MCF 10A (cell line): ENCODE measurements around the gene EME1. TPM values are rescaled to one million over a fixed set of nuclear protein-coding genes. Genes with fewer than 3 reads are reported as not detected.

Source experiments
- BruUV-seq: library from RNA; stranded (reverse); fragments of 400-500 nt; replicated peaks from 2 replicates; lab custom pipeline; 2021; lab: Mats Ljungman, UMichigan
- CTCF ChIA-PET: fragments of 300-600 bp; sonication (Branson Sonifier 250); formaldehyde crosslinking; extraction: SDS; loops from one replicate; lab custom pipeline; 2021; ENCODE audit warnings: antibody characterized with exemption, inconsistent platforms; lab: Yijun Ruan, JAX
- POLR2A ChIA-PET: fragments of 300-600, 350-650 bp; sonication (Branson Sonifier 250); formaldehyde crosslinking; extraction: SDS; loops from one replicate; lab custom pipeline; 2020; ENCODE audit warnings: antibody characterized with exemption, inconsistent platforms; lab: Yijun Ruan, JAX
- DNase-seq: peaks from one replicate; pipeline ENCODE4 v3.0.0-alpha.2; 2018; ENCODE audit not compliant: unreplicated experiment
- H3K27ac Mint-ChIP-seq: one replicate; pipeline ENCODE4 v1.8.0; 2022; ENCODE audit warnings: mild to moderate bottlenecking, low read depth, mixed read lengths; ENCODE audit not compliant: unreplicated experiment
- H3K27me3 Mint-ChIP-seq: one replicate; pipeline ENCODE4 v1.8.0; 2022; ENCODE audit warnings: mixed read lengths; ENCODE audit not compliant: insufficient read depth, unreplicated experiment
- H3K36me3 Mint-ChIP-seq: one replicate; pipeline ENCODE4 v1.8.0; 2022; ENCODE audit warnings: mild to moderate bottlenecking, moderate library complexity, mixed read lengths; ENCODE audit not compliant: insufficient read depth, unreplicated experiment
- H3K4me1 Mint-ChIP-seq: one replicate; pipeline ENCODE4 v1.8.0; 2022; ENCODE audit warnings: mixed read lengths; ENCODE audit not compliant: insufficient read depth, unreplicated experiment
- H3K4me3 Mint-ChIP-seq: one replicate; pipeline ENCODE4 v1.8.0; 2022; ENCODE audit warnings: mild to moderate bottlenecking, moderate library complexity, mixed read lengths; ENCODE audit not compliant: unreplicated experiment
- H3K9me3 Mint-ChIP-seq: one replicate; pipeline ENCODE4 v1.8.0; 2022; ENCODE audit warnings: mixed read lengths; ENCODE audit not compliant: unreplicated experiment
- CTCF ChIP-seq: fragments of 200-600 bp; IDR thresholded peaks from one replicate; pipeline ENCODE4 v1.8.0; 2022; ENCODE audit warnings: antibody characterized with exemption, mild to moderate bottlenecking; ENCODE audit not compliant: unreplicated experiment
- intact Hi-C: fragments of 100-400 bp; cut with micrococcal nuclease; formaldehyde crosslinking; loops from 2 replicates; pipeline ENCODE4 v1.14.1; 2022
- total RNA-seq: library from RNA; stranded (reverse); gene quantifications from 2 replicates; pipeline ENCODE4 v1.2.3, GENCODE V29; 2022

Gene EME1
- total RNA-seq, 1 experiment from 2014 or later, result 6.0 TPM

- ChIA-PET POLR2A (interaction anchor here (1.1 to 1.7 kb wide), 2 partner anchors 21 to 49 kb away, joined by 3 to 4 read pairs; no protein-coding TSS in a partner anchor), CTCF (interaction anchor here (0.5 to 4.5 kb wide), 4 partner anchors 18 to 316 kb away, joined by 4 to 18 read pairs (median 4); partner anchors contain the start of gene LRRC59)
Measured at GRCh38 chr17:50379351-50380132, 6.5 kb downstream of the EME1 start.

GRCh38 chr17:50380369-50381259 lies 7.6 kb downstream of the EME1 start:
- Mint-ChIP-seq H3K27me3 (no peaks in the 10 kb centered on the region), H3K27ac (no peak overlapping the region), H3K9me3 (no peaks in the 10 kb centered on the region), H3K4me3 (no peak overlapping the region), H3K36me3 (peaks cover 59% of the 10 kb centered on the region), H3K4me1 (peaks cover 5% of the 10 kb centered on the region)
- CTCF ChIA-PET, result interaction anchor here (0.5 to 4.5 kb wide), 4 partner anchors 16 to 315 kb away, joined by 4 to 37 read pairs (median 11); partner anchors contain the start of gene LRRC59
- TF ChIP-seq CTCF, result no peak
- intact Hi-C loops, result no loop called here
- POLR2A ChIA-PET, result interaction anchor here (0.8 to 2.5 kb wide), 7 partner anchors 7 to 99 kb away, joined by 3 to 12 read pairs (median 6); partner anchors contain the start of genes EME1, LRRC59 and MRPL27
- no TSS peak for BruUV-seq
- DNase-seq, result no peak

More at GRCh38 chr17:50379351-50380132, 6.5 kb downstream of the EME1 start:
- intact Hi-C loops, result no loop called here
- BruUV-seq, result no TSS peak
- no peak overlapping the region for H3K4me3 Mint-ChIP-seq
- peaks cover 48% of the 10 kb centered on the region for H3K36me3 Mint-ChIP-seq
- TF ChIP-seq CTCF, result no peak
- no peak overlapping the region for H3K27ac Mint-ChIP-seq
- H3K27me3 Mint-ChIP-seq, result no peaks in the 10 kb centered on the region
- DNase-seq, result no peak
- H3K4me1 Mint-ChIP-seq, result peaks cover 5% of the 10 kb centered on the region
- no peaks in the 10 kb centered on the region for H3K9me3 Mint-ChIP-seq

- Mint-ChIP-seq H3K36me3 (peaks cover 66% of the 10 kb centered on the region), H3K4me1 (peaks cover 5% of the 10 kb centered on the region), H3K9me3 (no peaks in the 10 kb centered on the region), H3K27ac (no peak overlapping the region), H3K27me3 (no peaks in the 10 kb centered on the region), H3K4me3 (no peak overlapping the region)
- no peak for DNase-seq
- TSS peak; percentile 42 for BruUV-seq
- CTCF ChIA-PET, result interaction anchor here (0.6 to 4.5 kb wide), 6 partner anchors 8 to 56 kb away, joined by 3 to 37 read pairs (median 7); partner anchors contain the start of gene LRRC59
- intact Hi-C loops, result no loop called here
- POLR2A ChIA-PET, result interaction anchor here (0.8 to 2.5 kb wide), 7 partner anchors 8 to 98 kb away, joined by 3 to 12 read pairs (median 6); partner anchors contain the start of genes EME1, LRRC59 and MRPL27
- TF ChIP-seq CTCF, result no peak
Measured at GRCh38 chr17:50381260-50381815, 8.3 kb downstream of the EME1 start.
